HG02642 (cell line): ENCODE data around the gene DOCK1.

ENCODE experiments used
- ATAC-seq: cut with Tn5 transposase; IDR thresholded peaks from one replicate; pipeline ENCODE4 v1.9.1; 2021; ENCODE audit warnings: mild to moderate bottlenecking; ENCODE audit not compliant: unreplicated experiment, poor library complexity

Gene DOCK1

DNA sequence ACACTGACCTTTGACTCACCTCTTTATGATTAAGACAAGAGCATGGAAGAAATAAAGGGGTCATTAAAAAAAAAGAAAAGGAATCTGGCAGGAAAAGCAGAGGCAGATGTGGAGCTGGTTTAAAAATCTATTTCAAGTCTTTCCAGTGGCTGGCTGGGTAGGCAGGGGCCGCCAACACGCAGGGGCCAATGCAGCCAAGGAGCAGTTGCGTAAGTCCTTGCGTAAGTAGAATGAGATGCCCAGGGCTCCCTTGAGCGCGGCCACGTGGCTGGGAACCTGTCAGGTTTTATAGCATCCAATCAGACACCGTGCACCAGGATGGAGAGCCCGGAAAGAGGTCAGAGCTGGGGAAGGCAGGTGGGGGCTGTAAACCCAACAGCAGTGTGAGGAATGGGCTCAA lies 414.9 kb downstream of the DOCK1 start:
- no peak for ATAC-seq

DNA sequence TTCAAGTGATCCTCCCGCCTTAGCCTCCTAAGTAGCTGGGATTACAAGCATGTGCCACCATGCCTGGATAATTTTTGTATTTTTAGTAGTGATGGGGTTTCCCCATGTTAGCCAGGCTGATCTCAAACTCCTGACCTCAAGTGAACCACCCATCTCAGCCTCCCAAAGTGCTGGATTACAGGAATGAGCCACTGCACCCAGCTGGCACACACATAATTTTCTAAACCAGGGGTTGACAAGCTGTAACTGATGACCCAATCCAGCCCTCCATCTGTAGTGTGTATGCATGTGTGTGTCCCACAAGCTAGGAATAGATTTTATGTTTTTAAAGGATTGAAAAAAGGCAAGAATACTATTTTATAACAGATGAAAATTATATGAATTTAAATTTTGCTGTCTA lies 417.1 kb downstream of the DOCK1 start:
- no peak for ATAC-seq

DNA sequence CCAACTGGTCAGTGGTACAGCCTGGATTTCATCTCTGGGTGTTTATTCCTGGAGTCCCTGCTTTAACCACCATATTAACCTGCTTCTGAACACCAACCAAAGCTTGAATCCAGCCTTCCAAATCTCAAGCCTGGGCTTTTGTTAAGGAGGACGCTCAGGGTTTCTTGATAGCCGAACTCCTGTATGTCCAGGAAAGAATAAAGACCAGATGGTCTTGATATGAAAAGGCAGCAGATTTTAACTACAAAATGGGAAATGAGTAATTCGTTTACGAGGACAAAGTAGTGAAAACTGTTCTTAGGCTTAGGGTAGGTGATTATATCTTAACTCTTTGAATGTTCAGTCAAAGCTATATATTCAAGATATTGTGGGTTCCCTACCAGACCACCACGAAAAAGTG lies 420.3 kb downstream of the DOCK1 start:
- ATAC-seq = no peak

DNA sequence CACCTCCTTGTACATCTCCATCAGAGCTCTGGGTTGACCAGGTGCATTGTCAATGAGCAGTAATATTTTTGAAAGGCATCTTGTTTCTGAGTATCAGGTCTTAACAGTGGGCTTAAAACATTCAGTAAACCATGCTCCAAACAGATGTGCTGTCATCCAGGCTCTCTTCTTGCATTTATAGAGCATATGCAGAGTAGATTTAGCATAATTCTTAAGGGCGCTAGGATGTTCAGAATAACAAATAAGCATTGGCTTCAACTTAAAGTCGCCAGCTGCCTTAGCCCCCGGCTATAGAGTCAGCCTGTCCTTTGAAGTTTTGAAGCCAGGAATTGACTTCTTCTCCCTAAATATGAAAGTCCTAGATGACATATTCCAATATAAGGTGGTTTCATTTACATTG lies 421.7 kb downstream of the DOCK1 start:
- ATAC-seq = no peak

DNA sequence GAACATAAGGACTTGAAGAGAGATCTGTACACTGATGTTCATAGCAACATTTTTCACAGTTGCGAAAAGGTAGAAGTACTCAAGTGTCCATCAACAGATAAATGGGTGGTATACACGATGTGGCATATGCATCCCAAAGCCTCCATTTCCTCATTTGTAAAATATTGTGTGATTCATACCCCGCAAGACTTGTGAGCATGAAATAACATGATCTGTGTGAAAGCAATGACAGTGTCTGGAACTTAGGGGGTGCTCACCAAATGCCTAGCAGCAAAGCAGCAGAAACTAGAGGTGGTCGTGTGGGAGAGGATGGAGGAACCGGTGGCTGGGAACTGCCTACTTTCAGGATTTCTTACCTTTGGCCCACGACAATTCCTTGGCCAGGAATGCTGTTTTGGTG lies 426.5 kb downstream of the DOCK1 start:
- ATAC-seq = no peak

DNA sequence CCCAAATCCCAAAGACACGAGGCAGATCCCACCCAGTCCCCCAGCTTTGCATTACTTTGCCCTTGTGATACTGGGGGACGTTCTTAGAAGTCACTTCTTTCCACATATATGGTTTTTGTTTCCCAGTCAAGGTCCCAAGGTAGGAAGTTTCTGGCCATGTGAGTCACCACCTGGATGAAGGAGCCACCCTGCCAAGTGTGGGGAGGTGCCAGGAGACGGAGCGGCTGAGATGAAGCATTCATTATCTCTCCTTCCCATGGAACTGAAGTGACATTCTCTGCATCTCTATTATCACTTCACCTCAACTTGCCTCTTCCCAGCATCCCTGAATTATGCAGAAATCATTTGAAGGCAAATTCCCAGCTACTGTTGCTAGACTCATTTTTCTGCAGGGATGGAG lies 427.4 kb downstream of the DOCK1 start:
- no peak for ATAC-seq

DNA sequence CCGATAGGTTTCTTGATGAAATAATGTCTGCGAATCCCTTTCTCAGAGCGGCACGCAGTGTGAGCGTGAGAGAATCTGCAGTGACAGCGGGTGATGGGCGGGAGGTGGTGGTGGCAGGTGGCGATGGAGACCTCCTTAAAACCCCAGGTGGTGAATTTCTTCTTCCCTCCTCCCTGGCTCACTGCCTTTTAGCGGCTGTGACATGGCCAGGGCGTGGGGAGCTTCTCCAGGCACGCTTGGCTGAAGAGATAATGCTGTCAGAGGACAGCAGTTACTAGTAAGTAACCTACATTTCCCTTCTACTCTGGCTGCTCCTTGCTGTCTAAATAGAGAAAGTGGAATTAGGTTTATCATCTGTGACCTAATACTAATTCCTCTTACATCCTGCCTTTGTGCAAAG lies 432.6 kb downstream of the DOCK1 start:
- ATAC-seq = no peak

DNA sequence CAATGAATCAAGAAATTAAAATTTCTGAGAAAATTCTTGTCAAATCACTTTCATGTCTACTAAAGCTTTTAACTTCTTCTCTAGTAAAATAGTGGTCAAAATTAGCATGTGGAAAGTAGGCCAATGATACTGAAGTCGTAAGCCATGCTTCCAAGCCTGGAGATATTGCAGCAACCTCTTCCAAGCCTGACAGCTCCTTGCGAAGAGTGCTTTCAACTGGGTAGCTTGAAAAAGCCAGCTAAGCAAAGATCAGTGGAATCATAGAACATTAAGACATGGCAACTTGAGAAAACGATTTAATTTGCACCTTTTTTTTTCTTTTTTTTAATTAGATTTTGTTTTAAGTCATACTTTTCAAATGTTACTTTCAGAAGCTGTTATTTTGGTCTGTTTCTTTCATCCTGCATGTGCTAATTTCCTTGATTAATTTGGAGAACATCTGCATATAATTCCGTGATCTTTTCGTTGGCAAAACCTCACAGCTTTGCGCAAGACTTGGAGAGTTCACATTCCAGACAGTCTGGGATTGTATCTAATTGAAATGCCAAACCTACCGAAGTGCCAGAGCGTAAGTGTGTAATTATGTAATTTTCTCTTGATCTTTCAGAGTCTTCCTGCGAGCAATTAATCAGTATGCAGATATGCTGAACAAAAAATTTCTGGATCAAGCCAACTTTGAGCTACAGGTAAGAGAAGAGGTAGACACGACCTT lies 433.3 kb downstream of the DOCK1 start:
- no peak for ATAC-seq

DNA sequence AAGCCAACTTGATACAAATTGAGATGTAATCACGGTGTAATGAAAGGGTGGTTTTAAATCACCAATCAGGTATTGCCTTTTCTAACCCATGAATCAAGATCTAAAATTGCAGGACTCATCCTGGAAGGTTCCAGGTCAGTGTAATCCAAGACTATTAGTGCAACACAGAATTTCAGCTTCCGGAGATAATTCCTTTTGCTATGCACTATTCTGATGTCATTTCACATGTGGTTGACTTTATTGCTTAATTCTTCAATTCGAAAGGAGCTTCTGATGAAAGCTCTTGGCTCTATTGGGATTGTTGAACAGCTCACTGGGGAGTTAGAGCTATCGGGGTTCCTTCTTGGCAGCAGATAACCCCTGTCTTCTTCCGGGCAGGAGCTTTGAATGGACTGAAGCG lies 438.6 kb downstream of the DOCK1 start:
- ATAC-seq = no peak

DNA sequence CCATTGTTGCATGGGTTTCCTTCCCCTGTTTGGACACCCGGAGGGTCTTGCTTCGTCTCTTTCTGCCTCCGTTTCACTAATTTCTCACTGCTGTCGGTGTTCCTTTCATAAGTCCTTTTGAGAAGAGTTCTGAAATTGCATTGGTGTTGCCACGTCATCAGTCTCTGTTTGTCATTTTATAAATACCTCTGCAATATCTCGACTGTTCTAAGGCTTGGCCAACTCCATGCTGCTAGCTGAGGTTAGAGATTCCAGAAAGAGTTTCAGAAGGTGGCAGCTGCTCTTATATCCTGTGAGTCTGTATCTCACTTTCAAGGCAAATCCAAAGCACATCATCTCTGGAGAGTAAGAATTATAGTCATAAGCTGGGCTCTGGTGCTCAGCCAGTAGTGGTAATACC lies 439.1 kb downstream of the DOCK1 start:
- no peak for ATAC-seq

DNA sequence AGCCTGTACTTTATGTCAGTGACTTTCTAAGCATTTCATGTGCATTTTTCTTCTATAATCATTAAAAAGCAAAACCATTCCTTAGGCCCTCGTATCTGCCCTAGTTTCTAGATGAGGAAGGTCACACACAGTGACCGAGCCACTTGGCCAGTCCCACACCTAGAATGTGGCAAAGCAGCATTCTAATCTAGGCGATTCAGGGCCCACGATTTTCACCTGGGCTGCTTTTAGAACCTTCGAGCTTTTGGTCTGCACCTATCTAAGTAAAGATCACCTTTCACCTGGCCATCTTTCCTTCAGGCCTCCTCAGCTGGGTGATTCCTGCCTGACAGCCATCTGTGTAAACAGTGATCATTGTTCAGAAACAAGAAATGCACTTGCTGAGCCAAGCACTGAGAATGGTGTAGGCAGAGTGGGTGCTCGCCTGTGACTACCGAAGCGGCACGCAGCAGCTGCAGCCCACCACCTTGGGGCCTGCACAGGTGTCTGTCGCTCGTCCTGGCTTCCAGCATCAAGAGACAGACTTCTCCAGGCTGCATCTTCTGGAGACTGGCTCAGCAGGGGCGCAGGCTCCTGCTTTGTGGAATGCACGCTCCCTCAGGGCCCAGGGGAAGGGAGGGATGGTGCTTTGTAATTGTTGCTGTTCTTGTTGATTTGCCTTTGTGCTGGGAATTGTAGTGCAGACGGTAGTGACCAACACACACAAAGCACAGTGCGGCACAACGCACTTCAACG lies 440.2 kb downstream of the DOCK1 start:
- no peak for ATAC-seq

DNA sequence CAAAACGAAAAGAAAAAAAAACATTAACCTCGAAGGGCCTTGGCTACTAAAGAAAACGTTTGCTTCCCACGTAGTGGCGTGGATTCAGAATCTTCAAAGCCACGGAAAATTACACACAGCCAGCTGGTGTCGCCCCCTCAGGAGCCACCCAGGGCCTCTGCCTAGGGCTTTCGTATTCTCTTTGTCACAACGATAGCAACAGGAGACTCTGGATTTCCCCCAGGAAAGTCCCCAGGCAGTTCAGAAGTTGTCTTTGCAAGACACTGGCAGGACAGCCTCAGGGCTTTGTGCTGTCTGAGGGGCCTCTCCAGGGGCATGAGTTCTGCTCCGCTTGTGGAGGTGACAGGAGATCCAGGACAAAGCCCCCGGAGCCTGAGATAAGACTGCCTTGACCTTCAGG lies 441.4 kb downstream of the DOCK1 start:
- ATAC-seq = no peak

DNA sequence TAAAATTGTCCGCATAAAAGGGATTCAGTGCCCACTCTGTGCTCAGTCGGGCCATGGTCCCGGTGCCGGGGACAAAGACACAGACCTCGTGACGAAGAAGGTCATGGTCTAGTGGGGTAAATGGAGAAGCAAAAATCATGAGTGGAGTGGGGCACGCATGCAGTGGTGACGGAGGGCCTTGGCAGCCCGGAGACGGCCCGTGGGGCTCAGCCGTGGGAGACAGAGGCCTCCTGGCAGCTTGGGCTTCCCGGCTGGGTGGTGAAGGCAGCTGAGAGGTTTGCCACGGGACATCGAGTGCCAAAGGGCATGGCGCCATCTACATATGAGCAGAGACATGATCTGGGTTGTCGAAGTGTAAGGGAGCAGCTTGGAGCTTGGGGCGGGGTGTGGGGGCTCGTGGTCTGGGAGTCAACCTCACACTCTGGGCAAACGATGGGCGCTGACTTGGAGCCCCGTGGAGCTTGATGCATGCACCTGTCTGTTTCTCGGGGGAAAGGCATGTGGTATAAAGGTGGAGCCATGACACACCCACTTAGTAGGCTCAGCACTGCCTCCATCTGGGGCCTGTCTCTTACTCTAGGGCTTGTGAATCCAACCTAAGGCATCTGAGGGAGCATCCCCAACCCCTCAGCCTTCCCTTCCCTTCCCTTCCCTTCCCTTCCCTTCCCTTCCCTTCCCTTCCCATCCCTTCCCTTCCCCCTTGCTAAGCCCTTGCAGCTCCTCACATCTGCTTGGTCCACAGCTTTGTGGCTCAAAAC lies 442.2 kb downstream of the DOCK1 start:
- ATAC-seq = no peak

DNA sequence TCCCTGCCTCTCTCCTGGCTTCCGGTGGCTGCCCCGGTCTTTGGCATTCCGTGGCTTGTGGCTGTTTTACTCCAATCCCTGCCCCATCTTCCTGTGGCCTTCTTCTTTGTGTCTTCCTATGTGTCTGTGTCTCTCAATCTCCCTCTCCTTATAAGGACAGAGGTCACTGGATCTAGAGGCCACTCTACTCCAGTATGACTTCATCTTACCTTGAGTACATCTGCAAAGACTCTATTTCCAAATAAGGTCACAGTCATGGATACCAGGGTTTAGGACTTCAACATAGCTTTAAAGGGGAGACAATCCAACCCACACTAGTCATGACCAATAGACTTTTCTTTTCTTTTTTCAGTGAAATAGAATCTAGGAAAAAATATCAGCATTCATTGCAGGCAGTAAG lies 444.5 kb downstream of the DOCK1 start:
- ATAC-seq = no peak

DNA sequence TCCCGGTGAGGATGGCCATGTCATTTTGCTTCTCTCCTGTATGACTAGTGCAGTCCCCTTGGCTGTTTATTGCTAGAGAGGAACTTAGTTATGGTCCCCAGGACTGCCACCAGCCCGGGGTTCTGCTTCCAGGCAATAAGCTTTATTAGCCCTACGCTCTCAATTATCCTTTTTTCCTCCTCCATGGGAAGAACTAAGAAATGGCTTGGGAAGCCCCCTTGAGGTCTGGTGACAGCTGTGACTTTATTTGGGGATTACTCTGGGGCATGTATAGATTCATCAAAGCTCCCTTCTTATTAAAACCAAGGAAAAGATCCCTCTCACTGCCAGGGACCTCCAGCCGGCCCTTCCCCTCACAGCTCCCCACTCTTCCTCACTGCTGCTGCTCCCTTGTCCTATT lies 446.3 kb downstream of the DOCK1 start:
- no peak for ATAC-seq

DNA sequence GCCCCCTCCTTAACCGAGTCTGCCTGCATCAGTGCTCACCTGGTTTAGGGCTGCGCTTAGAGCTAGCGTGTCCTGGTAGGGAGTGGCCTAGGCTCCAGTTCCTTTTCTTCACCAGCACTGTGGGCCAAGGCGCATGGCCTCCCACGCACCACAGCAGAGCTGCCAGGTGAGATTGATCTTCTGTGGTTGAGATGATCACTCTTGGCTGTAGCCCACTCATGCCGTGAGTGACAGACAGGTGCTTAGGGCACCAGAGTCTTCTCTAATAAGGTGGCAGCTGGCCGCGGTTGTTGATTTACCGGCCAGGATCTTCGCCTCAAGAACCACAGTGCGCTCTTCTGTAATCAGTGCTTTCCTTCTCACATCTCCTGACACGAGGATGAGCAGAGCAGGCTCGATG lies 448.3 kb downstream of the DOCK1 start:
- ATAC-seq = no peak

DNA sequence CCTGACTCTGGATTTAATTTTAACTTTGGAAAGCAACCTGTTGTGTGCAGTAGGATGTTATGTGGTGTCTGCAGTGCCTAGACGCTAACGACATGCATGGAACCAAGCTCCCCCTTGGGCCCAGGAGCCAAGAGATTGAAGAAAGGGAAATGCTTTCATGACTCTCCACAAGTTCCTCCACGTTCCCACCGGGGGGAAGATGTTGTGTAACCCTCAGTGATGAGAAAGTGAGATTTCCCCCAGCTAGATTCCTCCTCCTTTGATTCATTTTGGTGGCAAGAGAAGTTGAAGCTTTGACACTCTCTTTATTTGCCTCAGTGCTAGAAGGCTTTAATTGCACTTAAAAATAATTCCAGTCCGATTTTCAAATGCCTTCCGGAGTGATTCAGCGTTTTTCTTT lies 449.0 kb downstream of the DOCK1 start:
- ATAC-seq = no peak

DNA sequence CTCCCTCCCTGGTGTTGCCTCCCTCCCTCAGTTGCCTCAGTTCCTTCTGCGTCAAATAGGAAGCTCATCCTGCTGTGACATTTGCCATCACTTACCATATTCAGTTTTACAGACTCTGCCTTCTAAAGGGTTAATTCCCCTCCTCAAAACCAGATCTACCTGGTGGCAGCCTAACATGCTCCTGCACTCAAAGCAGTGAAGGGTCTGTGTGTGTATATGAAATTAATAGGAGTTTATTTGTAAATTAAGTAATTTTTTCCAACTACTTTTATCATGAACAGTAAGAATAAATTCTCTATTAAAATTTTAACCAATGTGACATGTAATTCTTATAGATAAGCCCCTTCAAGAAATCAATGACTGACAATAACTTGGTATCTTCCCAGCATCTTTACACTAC lies 449.8 kb downstream of the DOCK1 start:
- ATAC-seq = no peak

DNA sequence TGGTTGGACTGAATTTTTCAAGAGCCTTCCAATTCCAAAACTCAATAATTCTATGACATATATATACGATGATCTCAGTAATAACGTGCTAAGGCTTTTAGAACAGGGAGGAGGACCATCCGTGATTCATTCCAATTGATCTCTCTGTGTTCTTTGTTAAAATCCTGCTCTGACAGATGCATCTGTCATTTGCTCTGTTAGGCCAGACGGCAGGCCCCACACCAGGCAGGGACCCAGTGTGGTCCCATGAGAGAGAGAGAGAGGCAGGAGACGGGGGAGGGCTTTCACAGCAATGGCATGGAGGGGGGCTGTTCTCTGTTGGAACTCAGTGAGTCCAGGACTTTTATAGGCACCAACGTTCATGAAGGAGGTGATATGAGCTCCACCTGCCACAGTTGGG lies 451.1 kb downstream of the DOCK1 start:
- no peak for ATAC-seq

DNA sequence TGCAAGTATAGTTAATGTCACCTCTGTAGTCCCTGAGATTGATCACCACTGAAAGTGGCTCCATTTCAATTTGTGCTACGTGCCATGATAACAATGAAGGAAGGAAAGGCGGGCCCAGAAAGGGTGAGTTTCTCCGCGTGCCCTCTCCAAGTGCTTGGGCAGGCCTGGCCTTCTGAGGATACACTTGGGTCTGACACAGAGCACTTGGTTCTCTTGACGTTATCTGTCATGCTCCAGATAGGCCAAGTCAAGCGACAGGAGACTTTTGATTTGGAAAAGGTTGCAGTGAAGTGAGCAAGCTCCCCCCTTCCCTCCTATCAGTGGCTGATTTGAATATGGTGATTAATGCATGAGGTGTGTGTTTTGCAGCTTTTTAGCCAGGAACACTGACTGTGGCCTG lies 452.0 kb downstream of the DOCK1 start:
- ATAC-seq = no peak

DNA sequence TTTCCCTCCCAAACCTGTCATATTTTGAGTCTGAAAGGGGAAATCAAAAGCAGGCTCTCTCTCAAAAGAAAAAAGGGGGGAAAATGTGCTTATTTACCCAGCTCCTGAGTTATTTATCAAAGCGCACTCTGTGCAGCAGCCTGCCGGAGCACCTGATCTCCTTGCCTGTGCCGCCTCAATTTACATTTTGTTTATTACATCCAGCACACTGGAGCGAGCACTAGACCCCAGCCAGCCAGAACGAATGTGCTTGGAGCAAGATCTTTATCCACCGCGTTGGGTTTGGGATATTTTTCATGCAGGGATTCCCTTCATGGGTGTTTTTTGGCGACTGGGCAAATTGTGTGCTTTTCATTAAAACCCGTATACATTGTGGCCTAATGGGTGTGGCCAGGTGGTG lies 453.1 kb downstream of the DOCK1 start:
- no peak for ATAC-seq

DNA sequence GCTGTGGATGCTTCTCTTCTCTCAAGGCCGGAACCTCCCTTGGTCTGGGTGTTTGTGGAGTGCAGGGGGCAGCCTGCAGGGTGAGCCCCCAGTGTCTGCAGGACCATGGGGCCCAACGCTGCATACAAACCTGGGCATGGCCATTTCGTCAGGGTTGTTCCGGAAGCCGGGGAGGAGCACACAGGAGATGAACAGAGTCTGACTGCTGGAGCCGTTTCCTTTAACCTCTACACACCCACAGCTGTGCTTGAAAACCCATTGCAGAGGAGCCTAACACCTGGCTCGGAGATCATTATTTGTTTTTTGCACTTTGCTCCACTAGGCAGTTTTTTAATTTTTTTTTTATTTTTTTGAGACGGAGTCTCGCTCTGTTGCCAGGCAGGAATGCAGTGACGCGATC lies 458.8 kb downstream of the DOCK1 start:
- ATAC-seq = no peak
